GM12801 (cell line): ENCODE results near the gene SNAI3.

ENCODE experiments used
- CTCF ChIP-seq: IDR thresholded peaks from one replicate; pipeline ENCODE4 v1.5.1; 2011; ENCODE audit warnings: control low read depth; ENCODE audit not compliant: insufficient read length; ENCODE audit errors: extremely low read depth

Gene SNAI3

GRCh38 chr16:88681709-88682451 lies 4.4 kb downstream of the SNAI3 start:
- TF ChIP-seq CTCF = no peak

- no peak for TF ChIP-seq CTCF
Observed at GRCh38 chr16:88681084-88681680, 5.1 kb downstream of the SNAI3 start.

- no peak for TF ChIP-seq CTCF
Observed at GRCh38 chr16:88680554-88681083, 5.7 kb downstream of the SNAI3 start.

- no peak for TF ChIP-seq CTCF
Observed at GRCh38 chr16:88678224-88678979, 7.9 kb downstream of the SNAI3 start.

- TF ChIP-seq CTCF = no peak
Observed at GRCh38 chr16:88677721-88678120, 8.6 kb downstream of the SNAI3 start.

GRCh38 chr16:88676502-88677242 lies 9.6 kb downstream of the SNAI3 start:
- no peak for TF ChIP-seq CTCF

- no peak for TF ChIP-seq CTCF
Observed at GRCh38 chr16:88673716-88674379, 12.5 kb downstream of the SNAI3 start.
